HG03025 (cell line): Measurements from ENCODE around the gene RETN.
A peak's percentile ranks its signal among the peaks of the same experiment; 100 is the strongest.

Source experiments
- ATAC-seq: cut with Tn5 transposase; IDR thresholded peaks from one replicate; pipeline ENCODE4 v1.9.1; 2021; ENCODE audit warnings: mild to moderate bottlenecking, moderate library complexity; ENCODE audit not compliant: unreplicated experiment, low FRiP score

RETN gene

DNA sequence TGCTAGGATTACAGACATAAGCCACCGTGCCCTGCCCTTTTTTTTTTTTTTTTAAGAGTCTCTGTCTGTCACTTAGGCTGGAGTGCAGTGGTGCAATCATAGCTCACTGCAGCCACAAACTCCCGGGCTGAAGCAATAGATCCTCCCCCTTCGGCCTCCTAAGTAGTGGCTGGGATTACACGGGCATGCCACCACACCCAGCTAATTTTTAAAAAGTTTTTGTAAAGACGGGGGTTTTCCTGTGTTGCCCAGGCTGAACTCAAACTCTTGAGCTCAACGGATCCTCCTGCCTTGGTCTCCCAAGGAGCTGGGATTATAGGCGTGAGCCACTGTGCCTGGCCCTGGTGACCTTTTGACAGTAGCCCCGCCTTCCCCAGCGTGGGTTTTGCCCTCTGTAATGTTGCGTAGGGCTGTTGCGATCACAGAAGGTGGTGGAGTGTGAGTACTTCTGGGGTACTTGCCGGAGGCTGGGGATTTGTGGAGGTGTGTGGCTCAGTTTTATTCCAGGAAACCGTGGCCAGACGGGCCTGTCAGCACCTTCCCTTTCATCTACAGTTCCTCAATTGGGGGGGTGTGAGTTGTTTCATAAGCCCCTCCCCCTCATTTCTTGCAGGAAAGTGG is 11.6 kb upstream of the RETN start:
- no peak for ATAC-seq

DNA sequence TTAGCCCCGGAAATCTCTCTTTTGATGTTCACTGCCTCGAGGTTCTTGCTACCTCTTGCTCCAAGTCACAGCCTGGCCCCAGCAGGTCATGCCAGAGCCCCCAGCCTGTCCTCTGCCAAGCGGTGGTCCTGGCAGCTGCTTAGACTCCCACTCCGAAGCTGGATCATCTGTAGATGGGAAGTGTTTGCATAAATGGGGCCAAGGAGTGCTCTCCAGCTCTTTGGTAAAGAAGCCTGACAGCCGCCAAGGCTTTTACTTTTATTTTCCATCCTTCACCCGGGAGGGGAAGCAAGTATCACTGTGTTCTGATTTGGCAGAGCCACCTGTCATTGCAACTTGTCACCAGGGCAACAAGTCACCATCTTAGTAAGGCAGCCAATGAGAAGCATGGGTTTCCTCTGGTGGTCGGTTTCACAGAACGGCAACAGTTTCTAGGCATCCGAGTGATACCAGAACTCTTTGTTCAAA is 10.6 kb upstream of the RETN start:
- ATAC-seq = no peak

DNA sequence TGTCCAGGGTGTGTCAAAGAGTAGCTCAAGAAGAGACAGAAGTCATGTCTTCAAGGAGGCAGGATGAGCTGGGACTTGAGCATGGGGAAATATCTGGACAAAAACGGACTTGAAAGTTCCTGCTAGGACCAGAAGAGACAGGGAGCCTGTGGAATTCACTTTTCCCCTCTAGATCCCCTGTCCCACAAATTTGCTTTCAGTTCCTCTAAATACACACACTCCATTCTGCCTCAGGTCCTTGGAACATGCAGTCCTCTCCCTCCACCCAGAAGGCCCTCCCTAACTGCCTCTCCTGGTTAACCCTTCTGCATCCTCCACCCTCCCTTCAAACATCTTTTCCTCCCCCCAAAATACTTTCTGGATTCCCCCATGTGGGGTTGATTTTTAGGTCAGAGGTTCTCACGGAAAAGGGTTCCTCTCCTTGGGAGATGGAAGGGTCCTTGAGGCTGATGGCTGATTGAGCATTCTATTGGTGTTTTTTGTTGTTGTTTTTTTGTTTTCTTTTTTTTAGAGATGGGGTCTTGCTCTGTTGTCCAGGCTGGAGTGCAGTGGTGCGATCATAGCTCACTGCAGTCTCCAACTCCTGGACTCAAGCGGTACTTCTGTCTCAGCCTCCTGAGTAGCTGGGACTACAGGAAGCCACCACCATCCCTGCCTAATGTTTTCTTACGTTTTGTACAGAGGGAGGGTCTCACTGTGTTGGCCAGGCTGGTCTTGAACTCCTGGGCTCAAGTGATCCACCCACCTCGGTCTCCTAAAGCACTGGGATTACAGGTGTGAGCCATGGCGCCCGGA is 6.9 kb upstream of the RETN start:
- no peak for ATAC-seq

DNA sequence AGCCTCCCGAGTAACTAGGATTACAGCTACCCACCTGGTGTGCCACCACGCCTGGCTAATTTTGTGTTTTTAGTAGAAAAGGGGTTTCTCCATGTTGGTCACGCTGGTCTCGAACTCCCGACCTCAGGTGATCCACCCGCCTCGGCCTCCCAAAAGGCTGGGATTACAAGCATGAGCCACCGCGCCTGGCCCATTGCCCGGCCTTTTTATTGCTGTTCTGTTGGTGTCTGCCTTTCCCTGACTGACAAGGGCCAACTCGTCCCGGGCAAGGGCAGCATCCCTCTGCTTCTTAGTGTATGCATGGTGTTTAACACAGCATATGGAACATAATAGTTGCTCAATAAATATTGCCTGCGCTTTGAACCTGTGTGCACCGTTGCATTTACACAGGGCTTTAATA is 6.2 kb upstream of the RETN start:
- no peak for ATAC-seq

DNA sequence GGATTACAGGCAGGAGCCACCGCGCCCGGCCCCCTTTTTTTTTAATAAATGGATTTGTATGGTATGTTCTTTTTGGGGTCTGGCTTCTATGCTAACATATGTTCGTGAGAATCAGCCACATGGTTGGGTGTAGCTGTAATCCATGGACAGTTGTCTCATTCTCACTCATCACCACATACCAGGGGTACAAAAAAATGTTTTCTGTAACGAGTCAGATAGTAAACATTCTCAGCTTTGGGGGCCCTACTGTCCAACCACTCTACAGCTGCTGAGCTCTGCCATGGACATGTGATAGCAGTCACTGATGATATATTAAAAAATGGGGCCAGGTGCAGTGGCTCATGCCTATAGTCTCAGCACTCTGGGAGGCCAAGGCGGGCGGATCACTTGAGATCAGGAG is 5.1 kb upstream of the RETN start:
- no peak for ATAC-seq

DNA sequence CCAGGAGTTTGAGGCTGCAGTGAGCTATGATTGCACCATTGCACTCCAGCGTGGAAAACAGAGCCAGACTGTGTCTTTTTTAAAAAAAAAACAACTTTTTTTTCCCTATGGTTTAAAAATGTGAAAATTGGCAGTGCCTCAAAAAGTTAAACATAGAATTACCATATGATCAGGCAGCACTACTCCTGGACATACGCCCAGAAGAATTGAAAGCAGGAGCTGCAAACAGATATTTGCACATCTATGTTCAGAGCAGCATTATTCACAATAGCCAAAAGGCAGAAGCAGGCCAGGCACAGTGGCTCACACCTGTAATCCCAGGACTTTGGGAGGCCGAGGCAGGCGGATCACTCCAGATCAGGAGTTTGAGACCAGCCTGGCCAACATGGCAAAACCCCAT is 3.8 kb upstream of the RETN start:
- no peak for ATAC-seq

DNA sequence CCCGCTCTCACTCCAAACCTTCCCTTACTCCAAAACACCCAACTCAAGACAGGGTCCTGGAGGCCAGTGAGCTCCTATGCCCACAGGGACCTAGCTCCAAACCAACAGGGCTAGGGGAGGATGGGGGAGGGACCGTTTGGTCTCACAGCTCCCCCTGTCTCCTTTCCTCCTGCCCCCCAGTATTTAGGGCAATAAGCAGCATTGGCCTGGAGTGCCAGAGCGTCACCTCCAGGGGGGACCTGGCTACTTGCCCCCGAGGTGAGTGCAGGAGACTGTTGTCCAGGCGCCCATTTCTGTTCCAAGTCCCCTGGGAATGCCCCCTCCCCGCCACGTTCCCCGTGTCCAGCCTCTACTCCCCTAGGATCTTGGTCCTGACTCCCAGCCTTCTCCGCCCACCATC is 792 bp downstream of the RETN start:
- no peak for ATAC-seq

DNA sequence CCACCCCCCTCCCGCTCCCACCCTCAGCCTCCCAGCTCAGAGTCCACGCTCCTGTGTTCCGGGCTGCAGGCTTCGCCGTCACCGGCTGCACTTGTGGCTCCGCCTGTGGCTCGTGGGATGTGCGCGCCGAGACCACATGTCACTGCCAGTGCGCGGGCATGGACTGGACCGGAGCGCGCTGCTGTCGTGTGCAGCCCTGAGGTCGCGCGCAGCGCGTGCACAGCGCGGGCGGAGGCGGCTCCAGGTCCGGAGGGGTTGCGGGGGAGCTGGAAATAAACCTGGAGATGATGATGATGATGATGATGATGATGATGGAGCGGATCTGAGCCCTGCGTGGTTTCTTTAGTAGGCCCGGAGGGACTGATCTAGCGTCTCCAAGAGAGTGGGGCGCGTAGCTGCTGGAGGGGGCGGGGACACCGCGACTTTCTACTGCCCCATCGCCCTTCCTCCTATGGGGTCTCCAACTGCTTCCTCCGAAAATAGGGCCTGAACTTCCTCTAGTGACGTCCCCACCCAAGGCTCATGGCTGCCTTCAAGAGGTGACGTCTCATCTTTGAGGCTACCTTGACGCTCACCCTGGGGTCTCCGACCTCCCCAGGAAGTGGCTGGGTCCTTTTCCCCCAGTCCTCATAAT is 1.4 kb downstream of the RETN start:
- ATAC-seq = no peak

DNA sequence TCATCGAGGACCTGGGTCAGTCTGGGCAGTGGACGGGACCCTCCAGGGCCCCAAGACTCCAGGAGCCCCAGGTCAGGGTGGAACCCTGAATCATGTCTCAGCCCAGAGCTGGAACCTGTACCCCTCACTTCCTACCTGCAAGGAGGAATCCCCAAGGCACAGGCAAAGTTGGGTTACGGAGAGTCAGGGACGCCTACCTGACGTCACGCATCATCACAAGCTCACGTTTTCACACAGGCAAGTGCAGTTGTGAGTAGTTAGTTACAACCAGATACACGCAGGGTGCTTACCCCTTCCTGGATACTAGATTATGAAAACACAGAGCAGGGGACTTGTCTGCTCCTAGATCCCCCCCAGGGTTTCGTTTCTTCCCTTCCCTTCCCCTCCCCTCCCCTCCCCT is 1.9 kb downstream of the RETN start:
- ATAC-seq = no peak

DNA sequence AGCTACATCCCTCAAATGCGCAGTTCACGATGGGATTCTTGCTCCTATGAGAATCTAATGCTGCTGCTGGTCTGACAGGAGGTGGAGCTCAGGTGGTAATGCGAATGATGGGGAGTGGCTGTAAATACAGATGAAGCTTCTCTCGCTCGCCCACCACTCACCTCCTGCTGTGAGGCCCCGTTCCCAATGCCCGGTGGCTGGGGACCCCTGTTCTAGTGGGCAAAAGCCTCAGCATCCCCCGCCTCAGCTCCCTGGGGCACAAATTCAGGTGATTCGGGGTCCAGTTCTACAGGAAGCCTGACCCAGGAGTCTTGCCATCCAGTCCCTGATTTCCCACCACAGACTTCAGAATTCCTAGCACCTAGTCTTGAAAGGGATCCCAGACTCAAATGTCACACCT is 3.7 kb downstream of the RETN start:
- no peak for ATAC-seq

DNA sequence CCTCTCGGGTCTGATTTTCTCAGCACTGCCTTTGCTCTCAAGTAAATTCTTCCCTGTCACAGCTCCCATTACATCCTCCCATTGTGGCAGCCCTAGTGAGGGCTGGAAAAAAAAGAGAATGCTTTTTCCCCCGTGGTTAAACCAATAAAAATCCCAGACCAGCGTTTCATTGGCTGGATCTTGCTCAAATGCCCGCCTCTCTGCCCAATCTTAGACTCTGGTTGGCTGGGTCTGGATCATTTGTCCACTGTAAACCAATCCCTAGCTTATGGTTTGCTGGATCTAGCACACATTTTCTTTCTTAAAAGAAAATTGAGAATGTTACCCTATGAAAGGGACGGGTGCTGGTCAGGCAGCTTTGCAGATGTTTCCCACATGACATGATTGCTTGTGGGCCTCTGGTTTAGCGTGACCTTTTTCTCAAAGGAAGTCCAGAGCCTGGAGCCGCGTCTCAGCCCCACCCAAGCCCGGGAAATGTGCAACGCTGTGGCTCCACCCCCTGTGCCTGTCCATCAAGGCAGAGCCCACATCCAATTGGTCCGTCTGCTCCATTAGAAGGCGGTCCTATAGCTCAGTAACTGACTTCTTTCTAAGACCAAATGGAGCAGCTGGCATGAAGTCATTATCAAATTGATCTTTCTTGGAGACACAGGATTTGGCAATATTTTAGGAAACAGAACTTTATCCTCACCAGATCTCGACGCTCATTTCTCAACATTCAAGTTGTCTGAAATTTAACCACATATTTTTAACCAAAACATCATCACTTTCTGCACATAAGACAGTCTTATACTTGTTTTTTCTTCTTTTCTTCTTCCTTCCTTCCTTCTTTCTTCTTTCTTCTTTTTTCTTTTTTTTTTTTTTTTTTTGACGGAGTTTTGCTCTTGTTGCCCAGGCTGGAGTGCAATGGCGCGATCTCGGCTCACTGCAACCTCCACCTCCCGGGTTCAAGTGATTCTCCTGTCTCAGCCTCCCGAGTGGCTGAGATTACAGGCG is 5.5 kb downstream of the RETN start:
- no peak for ATAC-seq

DNA sequence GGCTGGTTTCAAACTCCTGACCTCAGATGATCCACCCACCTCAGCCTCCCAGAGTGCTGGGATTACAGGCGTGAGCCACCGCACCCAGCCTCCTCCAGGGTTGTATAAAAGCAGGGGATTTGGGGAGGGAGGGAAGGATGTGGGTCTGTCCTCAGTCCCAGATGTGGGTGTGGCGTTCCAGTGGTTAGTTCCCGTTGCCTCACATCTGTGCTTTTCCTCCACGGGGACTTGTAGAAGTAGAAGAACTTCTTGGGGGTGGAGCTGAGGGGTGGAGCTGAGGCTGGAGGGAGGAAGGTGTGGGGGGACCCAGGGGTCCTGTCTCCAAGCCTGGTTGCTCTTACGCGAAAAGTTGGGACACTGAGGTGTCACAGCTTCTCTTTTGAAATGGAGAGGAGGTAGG is 7.5 kb downstream of the RETN start:
- no peak for ATAC-seq

DNA sequence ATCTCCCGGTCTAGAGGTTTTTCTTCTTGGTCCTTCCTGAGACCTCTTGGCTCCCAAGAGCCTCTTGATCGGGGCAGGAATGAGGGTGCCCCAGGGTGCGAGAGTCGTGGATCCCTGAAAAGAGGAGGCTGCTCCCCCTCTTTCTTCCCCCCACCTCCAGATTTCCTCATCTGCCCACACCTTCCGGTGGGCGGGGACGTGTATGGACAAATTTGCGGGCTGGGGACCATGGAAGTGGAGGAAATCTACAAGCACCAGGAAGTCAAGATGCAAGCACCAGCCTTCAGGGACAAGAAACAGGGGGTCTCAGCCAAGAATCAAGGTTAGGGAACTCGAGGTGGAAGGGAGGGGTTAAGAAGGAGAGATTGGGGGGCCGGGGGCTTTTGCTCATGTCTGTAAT is 8.0 kb downstream of the RETN start, which contains the start of gene MCEMP1:
MCEMP1 (plus strand) TSS at position 237 of the 400 bp plus-strand sequence; CDS start at position 268, 31 bp downstream.
- no peak for ATAC-seq

DNA sequence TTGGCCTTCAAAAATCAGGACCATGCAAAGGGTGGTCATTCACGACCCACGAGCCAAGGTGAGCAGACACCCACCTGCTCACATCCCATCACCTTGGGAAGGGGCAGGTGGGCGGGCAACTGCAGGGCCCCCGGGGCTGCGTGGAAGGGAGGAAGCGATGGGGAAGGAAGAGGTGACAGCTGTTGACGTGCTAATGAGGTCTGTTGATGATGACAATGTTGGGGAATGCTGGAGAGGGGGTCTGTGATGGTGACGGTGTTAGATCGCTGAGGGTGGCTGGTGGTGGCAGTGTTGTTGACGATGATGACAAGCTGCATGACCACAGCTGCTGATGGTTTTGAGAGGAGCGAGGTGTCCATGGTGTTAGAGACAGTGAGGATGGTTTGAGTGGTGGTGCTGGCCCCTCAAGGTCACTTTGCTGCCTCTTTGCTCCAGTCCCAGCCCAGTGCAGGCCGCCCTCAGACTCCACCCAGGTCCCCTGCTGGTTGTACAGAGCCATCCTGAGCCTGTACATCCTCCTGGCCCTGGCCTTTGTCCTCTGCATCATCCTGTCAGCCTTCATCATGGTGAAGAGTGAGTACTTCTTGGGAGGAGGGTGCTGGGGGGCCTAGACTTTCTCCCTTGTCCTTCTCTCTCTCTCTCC is 8.9 kb downstream of the RETN start:
- no peak for ATAC-seq

DNA sequence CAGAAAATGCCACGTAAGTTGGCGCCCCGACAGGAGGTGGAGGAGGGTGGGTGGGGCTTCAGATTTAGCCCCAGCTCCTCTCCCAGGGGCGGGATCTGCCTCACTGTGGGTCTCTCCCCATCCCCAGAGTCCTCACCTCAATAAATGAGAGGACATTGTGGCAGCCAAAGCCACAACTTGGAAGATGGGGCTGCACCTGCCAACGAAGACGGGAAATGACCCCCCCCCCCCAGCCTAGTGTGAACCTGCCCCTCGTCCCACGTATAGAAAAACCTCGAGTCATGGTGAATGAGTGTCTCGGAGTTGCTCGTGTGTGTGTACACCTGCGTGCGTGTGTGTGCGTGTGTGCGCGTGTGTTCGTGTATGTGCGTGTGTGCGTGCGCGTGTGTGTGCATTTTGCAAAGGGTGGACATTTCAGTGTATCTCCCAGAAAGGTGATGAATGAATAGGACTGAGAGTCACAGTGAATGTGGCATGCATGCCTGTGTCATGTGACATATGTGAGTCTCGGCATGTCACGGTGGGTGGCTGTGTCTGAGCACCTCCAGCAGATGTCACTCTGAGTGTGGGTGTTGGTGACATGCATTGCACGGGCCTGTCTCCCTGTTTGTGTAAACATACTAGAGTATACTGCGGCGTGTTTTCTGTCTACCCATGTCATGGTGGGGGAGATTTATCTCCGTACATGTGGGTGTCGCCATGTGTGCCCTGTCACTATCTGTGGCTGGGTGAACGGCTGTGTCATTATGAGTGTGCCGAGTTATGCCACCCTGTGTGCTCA is 10.3 kb downstream of the RETN start:
- no peak for ATAC-seq

DNA sequence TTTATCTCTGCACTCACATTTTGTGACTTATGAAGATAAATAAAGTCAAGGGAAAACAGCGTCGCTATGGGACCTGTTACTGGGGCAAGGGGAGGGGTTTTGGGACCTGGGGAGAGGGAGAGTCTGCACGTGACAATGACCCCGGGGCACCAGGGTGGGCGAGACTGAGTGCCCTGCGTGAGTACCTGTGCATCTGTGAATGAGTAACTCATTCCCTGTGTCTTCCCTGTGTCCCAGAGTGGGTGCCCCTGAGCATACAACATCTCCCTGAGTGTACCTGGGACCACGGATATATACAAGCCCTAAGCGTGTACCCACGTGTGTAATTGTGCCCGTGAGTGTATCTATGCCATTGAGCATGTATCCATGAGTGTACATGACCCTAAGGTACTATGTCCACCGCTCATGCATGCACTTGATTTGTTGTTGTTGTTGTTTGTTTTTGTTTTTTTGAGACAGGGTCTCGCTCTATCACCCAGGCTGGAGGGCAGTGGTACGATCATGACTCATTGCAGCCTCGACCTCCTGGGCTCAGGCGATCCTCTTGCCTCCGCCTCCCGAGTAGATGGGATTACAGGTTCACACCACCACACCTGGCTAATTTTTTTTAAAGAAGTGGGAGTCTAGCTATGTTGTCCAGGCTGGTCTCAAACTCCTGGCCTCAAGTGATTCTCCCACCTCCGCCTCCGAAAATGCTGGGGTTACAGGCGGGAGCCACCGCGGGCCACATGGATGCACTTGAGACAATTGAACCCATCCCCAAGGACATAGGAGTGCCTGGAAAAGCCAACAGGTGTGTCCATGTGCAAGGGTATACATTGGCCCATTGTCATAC is 11.1 kb downstream of the RETN start:
- no peak for ATAC-seq

DNA sequence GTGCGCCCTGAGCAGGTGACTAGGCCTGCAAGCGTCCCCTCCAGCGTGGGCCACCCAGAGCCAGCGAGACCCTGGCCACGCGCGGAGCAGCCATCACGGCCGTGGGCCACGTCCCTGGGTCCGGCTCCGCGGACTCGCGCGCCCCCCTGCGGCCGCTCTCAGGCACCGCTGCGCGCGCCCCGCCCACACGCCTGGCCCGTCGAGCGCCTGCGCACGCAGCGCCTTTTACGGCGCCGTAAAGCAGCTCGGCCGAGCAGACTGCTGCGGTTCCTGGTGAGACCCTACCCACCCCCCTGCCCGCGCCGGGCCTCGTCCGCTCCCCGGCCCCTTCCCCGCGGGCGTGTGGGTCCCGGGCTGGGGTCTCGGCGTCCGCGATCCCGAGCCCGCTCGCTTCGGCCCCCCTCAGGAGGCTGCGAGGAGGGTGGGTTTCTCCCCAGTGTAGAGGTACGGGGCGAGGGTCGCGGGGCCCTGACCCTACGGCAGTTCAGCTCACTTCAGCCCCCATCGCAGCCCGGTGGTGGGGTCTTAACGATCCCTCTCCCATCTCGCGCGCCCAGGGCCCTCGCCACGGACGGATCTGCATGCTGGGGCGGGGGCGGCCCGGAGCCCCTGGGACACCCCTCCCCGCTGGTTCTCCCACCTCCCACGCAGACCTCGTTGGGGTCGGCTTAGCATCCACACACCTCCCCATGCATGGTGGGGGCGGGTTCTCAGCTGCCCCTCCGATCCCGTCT is 11.9 kb downstream of the RETN start, which contains the start of gene TRAPPC5:
TRAPPC5 (plus strand) TSS at position 228 of the 734 bp plus-strand sequence. CDS start 1,421 bp downstream, outside the sequence.
- peak; percentile 51 for ATAC-seq
